Esophagus squamous epithelium (tissue), 5 donors: ENCODE data around the gene UAP1. TPM values are rescaled to one million over a fixed set of nuclear protein-coding genes. Genes with fewer than 3 reads are reported as not detected.

Experiments
- DNase-seq: peaks from one replicate; lab custom pipeline; 2025; lab: John Stamatoyannopoulos, UW
- H3K27ac ChIP-seq, 4 donors: fragments of 200-600 bp; sonication (generic); one replicate each; pipeline ENCODE4 v1.5.1; 2016 to 2019; ENCODE audit warnings: mild to moderate bottlenecking in 1 of 4
- H3K27me3 ChIP-seq, 4 donors: fragments of 200-600 bp; sonication (generic); 1 replicate in 3 of 4; 2 replicates in 1 of 4; pipeline versions ENCODE4 v1.5.1 to v1.6.0; 2017 to 2021; ENCODE audit warnings: antibody characterized with exemption in 1 of 4
- H3K36me3 ChIP-seq, 3 donors: fragments of 200-600 bp; sonication (generic); one replicate each; pipeline ENCODE4 v1.5.1; 2016 to 2019
- H3K4me1 ChIP-seq, 3 donors: fragments of 200-600 bp; sonication (generic); one replicate each; pipeline ENCODE4 v1.5.1; 2017 to 2019
- H3K4me3 ChIP-seq, 4 donors: fragments of 200-600 bp; sonication (generic); 1 replicate in 3 of 4; 2 replicates in 1 of 4; pipeline ENCODE4 v1.5.1; 2016 to 2019; ENCODE audit warnings: mild to moderate bottlenecking in 2 of 4, moderate library complexity in 1 of 4
- H3K9me3 ChIP-seq, 3 donors: fragments of 200-600 bp; sonication (generic); one replicate each; pipeline ENCODE4 v1.5.1; 2016 to 2019
- CTCF ChIP-seq, 6 experiments: fragments of 450-650 bp in 4 of 6; fragments of 200-600 bp in 2 of 6; sonication (generic) in 2 of 6; IDR thresholded peaks; one replicate each; pipeline ENCODE4 v1.5.1; 2016 to 2019; ENCODE audit warnings: antibody characterized with exemption in 6 of 6, mild to moderate bottlenecking in 4 of 6, moderate library complexity in 4 of 6
- POLR2A ChIP-seq, 4 donors: fragments of 450-650 bp; IDR thresholded peaks; one replicate each; pipeline ENCODE4 v1.6.1; 2017; ENCODE audit warnings: antibody characterized with exemption in 4 of 4, mild to moderate bottlenecking in 4 of 4, moderate library complexity in 3 of 4
- WGBS, 2 donors: methylation state at CpG; one replicate each; pipeline ENCODE4 v1.1.5; 2018; 5-methylcytosine and 5-hydroxymethylcytosine counted together
- intact Hi-C: fragments of 100-400 bp; cut with DNase I; formaldehyde crosslinking; loops from one replicate; pipeline ENCODE4 v1.15.0; 2022
- small RNA-seq, 4 donors: library from RNA; depleted of rRNA; stranded (forward); fragments of <200 nt; gene quantifications; one replicate each; pipeline ENCODE3, GENCODE V24; 2016
- total RNA-seq, 4 donors: library from RNA; depleted of rRNA; stranded (reverse); fragments of >200 nt; gene quantifications; one replicate each; pipeline ENCODE4 v1.1.0, GENCODE V29; 2016
- donor health status: DM: yes; HTN: yes; CAD: no.

UAP1 gene
- total RNA-seq, 4 donors from 2014 or later = 36.4 to 64.3 (median 49.3) TPM

- Histone ChIP-seq H3K4me3 (no peak overlapping the region), H3K4me1 (peaks cover 0 to 9% (median 0%) of the 10 kb centered on the region in 3 donors), H3K27ac (no peak overlapping the region), H3K9me3 (no peaks in the 10 kb centered on the region), H3K36me3 (no peaks in the 10 kb centered on the region), H3K27me3 (no peaks in the 10 kb centered on the region)
- WGBS, 2 donors = 90 to 91% methylated on average over 7 of the region's 7 CpGs
- DNase-seq = no peak
- intact Hi-C loops = no loop called here
- TF ChIP-seq POLR2A (IDR thresholded peaks at IDR 0.05) = no peak
- TF ChIP-seq CTCF (IDR thresholded peaks at IDR 0.05) = no peak
Observed at GRCh38 chr1:162639718-162640117, 78.2 kb downstream of the UAP1 start.

GRCh38 chr1:162641114-162641513, 79.6 kb downstream of the UAP1 start:
- Histone ChIP-seq H3K4me3 (no peak overlapping the region), H3K27ac (no peak overlapping the region), H3K36me3 (no peaks in the 10 kb centered on the region), H3K9me3 (no peaks in the 10 kb centered on the region), H3K27me3 (no peaks in the 10 kb centered on the region), H3K4me1 (peaks cover 0 to 13% (median 0%) of the 10 kb centered on the region in 3 donors)
- WGBS, 2 donors = 89 to 98% methylated on average over 2 of the region's 2 CpGs
- intact Hi-C loops = no loop called here
- TF ChIP-seq CTCF (IDR thresholded peaks at IDR 0.05) (no peak), POLR2A (IDR thresholded peaks at IDR 0.05) (no peak)
- no peak for DNase-seq

GRCh38 chr1:162644986-162645314, 83.4 kb downstream of the UAP1 start:
- H3K27ac ChIP-seq = no peak overlapping the region
- 63 to 94% methylated on average over 3 of the region's 3 CpGs for WGBS, 2 donors
- H3K4me3 ChIP-seq = no peak overlapping the region

GRCh38 chr1:162645666-162646065, 84.1 kb downstream of the UAP1 start:
- Histone ChIP-seq H3K9me3 (no peaks in the 10 kb centered on the region), H3K4me1 (peaks cover 0 to 35% (median 3%) of the 10 kb centered on the region in 3 donors), H3K4me3 (no peak overlapping the region), H3K36me3 (no peaks in the 10 kb centered on the region), H3K27ac (no peak overlapping the region), H3K27me3 (no peaks in the 10 kb centered on the region)
- TF ChIP-seq POLR2A (IDR thresholded peaks at IDR 0.05) = no peak
- no peak for TF ChIP-seq CTCF (IDR thresholded peaks at IDR 0.05)
- no peak for DNase-seq
- intact Hi-C loops = no loop called here
- 69 to 81% methylated on average over 4 of the region's 4 CpGs for WGBS, 2 donors

More at GRCh38 chr1:162644986-162645314, 83.4 kb downstream of the UAP1 start:
- no peaks in the 10 kb centered on the region for H3K36me3 ChIP-seq
- intact Hi-C loops = no loop called here
- peaks cover 0 to 35% (median 3%) of the 10 kb centered on the region in 3 donors for H3K4me1 ChIP-seq
- no peaks in the 10 kb centered on the region for H3K9me3 ChIP-seq
- no peaks in the 10 kb centered on the region for H3K27me3 ChIP-seq
- TF ChIP-seq CTCF (IDR thresholded peaks at IDR 0.05) (no peak), POLR2A (IDR thresholded peaks at IDR 0.05) (no peak)
- DNase-seq = no peak

GRCh38 chr1:162649583-162649982, 88.1 kb downstream of the UAP1 start:
- intact Hi-C loops = no loop called here
- Histone ChIP-seq H3K27me3 (no peaks in the 10 kb centered on the region), H3K36me3 (no peaks in the 10 kb centered on the region), H3K27ac (no peak overlapping the region), H3K4me1 (peaks cover 0 to 43% (median 3%) of the 10 kb centered on the region in 3 donors), H3K4me3 (no peak overlapping the region), H3K9me3 (no peaks in the 10 kb centered on the region)
- TF ChIP-seq POLR2A (IDR thresholded peaks at IDR 0.05) (no peak), CTCF (IDR thresholded peaks at IDR 0.05) (no peak)
- 63 to 80% methylated on average over 3 of the region's 3 CpGs for WGBS, 2 donors
- no peak for DNase-seq

Small RNA genes lying within 50 kb of the gene (small RNA-seq; reads per million reads assigned to genes)
- 0 reads per million in 4 donors for gene UQCRBP2

Other genes with a start within 250 kb of the UAP1 start
- not detected for gene SPATA46, start 184.9 kb upstream of the UAP1 start, total RNA-seq
- 1 to 10 TPM; 1.7 to 5.3 (median 3.6) TPM for gene C1orf226, start 180.0 kb upstream of the UAP1 start, total RNA-seq
- 1 to 10 TPM in 1 of 4 donors, under 1 TPM in 3; 0.57 to 2.7 (median 0.78) TPM for gene SH2D1B, start 149.6 kb upstream of the UAP1 start, total RNA-seq
- 10 to 100 TPM; 24.8 to 42.6 (median 34.7) TPM for gene UHMK1, start 63.9 kb upstream of the UAP1 start, total RNA-seq
- 10 to 100 TPM in 2 of 4 donors, 1 to 10 TPM in 2; 1.5 to 88.1 (median 15.9) TPM for gene DDR2, start 70.7 kb downstream of the UAP1 start, total RNA-seq
- gene HSD17B7, start 229.0 kb downstream of the UAP1 start, total RNA-seq = 10 to 100 TPM; 15.7 to 28.4 (median 21.6) TPM